Body of pancreas (tissue), 4 donors: ENCODE measurements around the gene IFNA16. TPM values are rescaled to one million over a fixed set of nuclear protein-coding genes. Genes with fewer than 3 reads are reported as not detected.
"Not testable (repeated sequence)": the region's sequence is repeated elsewhere in the genome, so short reads cannot be mapped to it uniquely, and the experiment has no call there.

Source experiments
- ATAC-seq: fragments of 150-250 bp; one replicate; pipeline ENCODE4 v1.9.1; 2016
- DNase-seq, 4 donors: peaks; one replicate each; pipeline ENCODE4 v3.0.0-alpha.2; 2019
- H3K27ac ChIP-seq, 4 donors: fragments of 200-600 bp; sonication (generic); 1 replicate in 3 of 4; 2 replicates in 1 of 4; pipeline versions ENCODE4 v1.5.1 to v1.6.1; 2016 to 2019; ENCODE audit warnings: mild to moderate bottlenecking in 1 of 4, mixed read lengths in 1 of 4, moderate library complexity in 1 of 4
- H3K27me3 ChIP-seq, 2 donors: fragments of 200-600 bp; sonication (generic); one replicate each; pipeline ENCODE4 v1.6.0; 2016; ENCODE audit warnings: mild to moderate bottlenecking in 1 of 2
- H3K36me3 ChIP-seq, 2 donors: fragments of 200-600 bp; sonication (generic); replicated peaks in 1 of 2; 2 replicates each; pipeline ENCODE4 v1.5.1; 2016; ENCODE audit warnings: low read depth in 2 of 2; ENCODE audit not compliant: insufficient read depth in 1 of 2
- H3K4me1 ChIP-seq: fragments of 200-600 bp; sonication (generic); one replicate; pipeline ENCODE4 v1.6.0; 2016
- H3K4me3 ChIP-seq, 2 donors: fragments of 200-600 bp; sonication (generic); 1 replicate in 1 of 2; 2 replicates in 1 of 2; pipeline ENCODE4 v1.5.1; 2016 to 2019
- H3K9me3 ChIP-seq, 3 donors: fragments of 200-600 bp; sonication (generic); 1 replicate in 2 of 3; 2 replicates in 1 of 3; pipeline ENCODE4 v1.5.1; 2016
- CTCF ChIP-seq, 7 experiments: fragments of 450-650 bp in 4 of 7; fragments of 200-600 bp in 3 of 7; sonication (generic) in 3 of 7; IDR thresholded peaks; one replicate each; pipeline ENCODE4 v1.5.1; 2016 to 2019; ENCODE audit warnings: antibody characterized with exemption in 7 of 7
- POLR2A ChIP-seq, 3 donors: fragments of 450-650 bp; IDR thresholded peaks; one replicate each; pipeline ENCODE4 v1.6.1; 2016; ENCODE audit warnings: antibody characterized with exemption in 3 of 3, mild to moderate bottlenecking in 2 of 3
- WGBS, 2 donors: methylation state at CpG; one replicate each; pipeline ENCODE4 v1.1.5; 2017; 5-methylcytosine and 5-hydroxymethylcytosine counted together
- intact Hi-C: fragments of 100-400 bp; cut with DNase I; formaldehyde crosslinking; loops from one replicate; pipeline ENCODE4 v1.15.1; 2023
- total RNA-seq, 2 donors: library from RNA; depleted of rRNA; stranded (reverse); fragments of >200 nt; gene quantifications; one replicate each; pipeline ENCODE4 v1.1.0, GENCODE V29; 2016

IFNA16 gene
- total RNA-seq, 2 donors from 2014 or later = not detected

- ATAC-seq = no peak
These were observed 17.1 kb upstream of the IFNA16 start for GRCh38 chr9:21234153-21234687.

GRCh38 chr9:21233258-21233657 is 16.1 kb upstream of the IFNA16 start:
- Histone ChIP-seq H3K36me3 (no peaks in the 10 kb centered on the region), H3K27ac (no peak overlapping the region), H3K4me3 (no peak overlapping the region), H3K9me3 (no peaks in the 10 kb centered on the region), H3K4me1 (no peaks in the 10 kb centered on the region), H3K27me3 (no peaks in the 10 kb centered on the region)
- WGBS, 2 donors = 67 to 93% methylated on average over 2 of the region's 2 CpGs
- no peak for DNase-seq
- ATAC-seq = no peak
- TF ChIP-seq CTCF (IDR thresholded peaks at IDR 0.05) = no peak
- TF ChIP-seq POLR2A (IDR thresholded peaks at IDR 0.05) = no peak
- intact Hi-C loops = no loop called here

More at GRCh38 chr9:21234153-21234687, 17.1 kb upstream of the IFNA16 start:
- intact Hi-C loops = no loop called here
- Histone ChIP-seq H3K36me3 (no peaks in the 10 kb centered on the region), H3K4me1 (no peaks in the 10 kb centered on the region), H3K27me3 (no peaks in the 10 kb centered on the region), H3K4me3 (no peak overlapping the region), H3K27ac (no peak overlapping the region), H3K9me3 (no peaks in the 10 kb centered on the region)
- WGBS, 2 donors = 56 to 57% methylated on average over 3 to 4 of the region's 4 CpGs
- TF ChIP-seq POLR2A (IDR thresholded peaks at IDR 0.05) = no peak
- no peak for TF ChIP-seq CTCF (IDR thresholded peaks at IDR 0.05)
- no peak for DNase-seq

GRCh38 chr9:21228122-21228521 is 11.0 kb upstream of the IFNA16 start, which contains the start of gene IFNA17:
Gene IFNA17, minus strand, starts transcription at chr9:21228222. Its CDS starts 49 bp downstream, at chr9:21228173.
- Histone ChIP-seq H3K27ac (no peak within 1 kb of the TSS), H3K4me1 (no peaks in the 10 kb centered on the region), H3K36me3 (no peaks in the 10 kb centered on the region), H3K4me3 (no peak within 1 kb of the TSS), H3K9me3 (no peaks in the 10 kb centered on the region), H3K27me3 (no peaks in the 10 kb centered on the region)
- intact Hi-C loops = no loop called here
- DNase-seq (no peak), ATAC-seq (no peak)
- TF ChIP-seq POLR2A (IDR thresholded peaks at IDR 0.05) (no peak), CTCF (IDR thresholded peaks at IDR 0.05) (no peak)
- WGBS, 2 donors = 59 to 63% methylated on average over 2 of the region's 2 CpGs

- H3K4me1 ChIP-seq, H3K27me3 ChIP-seq, H3K36me3 ChIP-seq, DNase-seq, ATAC-seq, H3K4me3 ChIP-seq, H3K9me3 ChIP-seq, H3K27ac ChIP-seq, intact Hi-C loops: not testable (repeated sequence)
- 24 to 38% methylated on average over 5 of the region's 5 CpGs for WGBS, 2 donors
These were observed 3.4 kb downstream of the IFNA16 start for GRCh38 chr9:21213411-21214326.

GRCh38 chr9:21212160-21212559 is 5.0 kb downstream of the IFNA16 start:
- not testable (repeated sequence) for ATAC-seq, H3K4me1 ChIP-seq
- WGBS, 2 donors = 33 to 51% methylated on average over 1 to 2 of the region's 2 CpGs

GRCh38 chr9:21210782-21211181 is 6.3 kb downstream of the IFNA16 start:
- H3K27ac ChIP-seq, H3K4me3 ChIP-seq, H3K4me1 ChIP-seq, H3K27me3 ChIP-seq, intact Hi-C loops, H3K36me3 ChIP-seq, H3K9me3 ChIP-seq, DNase-seq, ATAC-seq: not testable (repeated sequence)
- 76 to 100% methylated on average over 2 of the region's 2 CpGs for WGBS, 2 donors

More at GRCh38 chr9:21212160-21212559, 5.0 kb downstream of the IFNA16 start:
- H3K27me3 ChIP-seq, H3K27ac ChIP-seq, H3K4me3 ChIP-seq, DNase-seq, H3K36me3 ChIP-seq, H3K9me3 ChIP-seq, intact Hi-C loops: not testable (repeated sequence)
